Left ventricle myocardium inferior (tissue), 1 donor: ENCODE measurements around the gene ASPM. TPM values are rescaled to one million over a fixed set of nuclear protein-coding genes. Genes with fewer than 3 reads are reported as not detected.

Source experiments
- DNase-seq: peaks from one replicate; pipeline ENCODE4 v3.0.0-alpha.2; 2020
- H3K27ac ChIP-seq: fragments of 200-600 bp; replicated peaks from 2 replicates; pipeline ENCODE4 v1.8.0; 2021
- H3K27me3 ChIP-seq: fragments of 200-600 bp; 2 replicates; pipeline ENCODE4 v1.8.0; 2021; ENCODE audit warnings: low read depth
- H3K36me3 ChIP-seq: fragments of 200-600 bp; 2 replicates; pipeline ENCODE4 v1.8.0; 2021
- H3K4me1 ChIP-seq: fragments of 200-600 bp; 2 replicates; pipeline ENCODE4 v1.8.0; 2021
- H3K4me3 ChIP-seq: fragments of 200-600 bp; 2 replicates; pipeline ENCODE4 v1.8.0; 2021; ENCODE audit warnings: mild to moderate bottlenecking, moderate library complexity
- H3K9me3 ChIP-seq: fragments of 200-600 bp; replicated peaks from 2 replicates; pipeline ENCODE4 v1.8.0; 2021
- CTCF ChIP-seq: fragments of 200-600 bp; IDR thresholded peaks from 2 replicates; pipeline ENCODE4 v1.8.0; 2021; ENCODE audit warnings: antibody characterized with exemption, mild to moderate bottlenecking, borderline replicate concordance
- intact Hi-C: fragments of 100-400 bp; cut with micrococcal nuclease; formaldehyde crosslinking; loops from one replicate; pipeline ENCODE4 v1.11.0; 2022
- total RNA-seq: library from RNA; stranded (reverse); fragmentation: NEBNext Ultra II Directional; extraction: Animal tissue kit (Norgen Biotek cat#: 25700); gene quantifications from one replicate; pipeline ENCODE4 v1.2.1, GENCODE V29; 2021
- donor health status: DM: no; HTN: yes; CAD: no; lungs with severe emphysema.

The ASPM gene
- total RNA-seq, 1 donor from 2014 or later, result 0.44 TPM

GRCh38 chr1:197171531-197171930 is 25.1 kb upstream of the ASPM start:
- H3K27me3 ChIP-seq, result no peaks in the 10 kb centered on the region
- H3K4me3 ChIP-seq, result no peak overlapping the region
- no peaks in the 10 kb centered on the region for H3K4me1 ChIP-seq
- no peak for TF ChIP-seq CTCF
- intact Hi-C loops, result no loop called here
- H3K9me3 ChIP-seq, result no peaks in the 10 kb centered on the region
- H3K36me3 ChIP-seq, result peaks cover 64% of the 10 kb centered on the region
- no peak overlapping the region for H3K27ac ChIP-seq
- no peak for DNase-seq

- Histone ChIP-seq H3K4me3 (no peak overlapping the region), H3K4me1 (no peaks in the 10 kb centered on the region), H3K27me3 (no peaks in the 10 kb centered on the region), H3K36me3 (peaks cover 54% of the 10 kb centered on the region), H3K9me3 (no peaks in the 10 kb centered on the region), H3K27ac (no peak overlapping the region)
- intact Hi-C loops, result no loop called here
- no peak for DNase-seq
- no peak for TF ChIP-seq CTCF
These were observed 24.1 kb upstream of the ASPM start for GRCh38 chr1:197170538-197170937.

GRCh38 chr1:197159461-197159860 is 13.0 kb upstream of the ASPM start:
- no peak for DNase-seq
- no peaks in the 10 kb centered on the region for H3K27me3 ChIP-seq
- no peaks in the 10 kb centered on the region for H3K4me1 ChIP-seq
- H3K27ac ChIP-seq, result no peak overlapping the region
- intact Hi-C loops, result no loop called here
- H3K4me3 ChIP-seq, result no peak overlapping the region
- TF ChIP-seq CTCF, result no peak
- no peaks in the 10 kb centered on the region for H3K9me3 ChIP-seq
- peaks cover 25% of the 10 kb centered on the region for H3K36me3 ChIP-seq

DNA sequence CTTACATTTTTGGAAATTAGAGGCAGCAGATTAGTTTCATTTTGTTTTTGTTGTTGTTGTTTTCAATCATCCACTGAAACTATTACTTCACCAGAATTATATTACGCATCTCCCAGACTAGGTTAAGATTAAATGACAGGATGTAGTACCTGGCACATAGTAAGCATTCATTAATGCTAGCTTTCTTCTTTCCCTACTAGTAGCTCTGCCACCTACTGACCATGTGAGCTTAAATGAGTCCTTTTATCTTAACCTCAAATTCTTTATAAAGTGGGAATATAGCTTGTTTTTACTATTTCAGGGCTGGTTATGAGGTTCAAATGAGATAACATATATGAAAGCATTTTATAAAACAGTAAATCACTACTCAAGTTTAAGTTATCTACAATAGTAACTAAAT is 10.2 kb upstream of the ASPM start:
- H3K9me3 ChIP-seq, result no peaks in the 10 kb centered on the region
- H3K36me3 ChIP-seq, result peaks cover 19% of the 10 kb centered on the region
- H3K27me3 ChIP-seq, result no peaks in the 10 kb centered on the region
- no peak for TF ChIP-seq CTCF
- H3K4me3 ChIP-seq, result no peak overlapping the region
- H3K4me1 ChIP-seq, result no peaks in the 10 kb centered on the region
- no peak for DNase-seq
- intact Hi-C loops, result no loop called here
- no peak overlapping the region for H3K27ac ChIP-seq

DNA sequence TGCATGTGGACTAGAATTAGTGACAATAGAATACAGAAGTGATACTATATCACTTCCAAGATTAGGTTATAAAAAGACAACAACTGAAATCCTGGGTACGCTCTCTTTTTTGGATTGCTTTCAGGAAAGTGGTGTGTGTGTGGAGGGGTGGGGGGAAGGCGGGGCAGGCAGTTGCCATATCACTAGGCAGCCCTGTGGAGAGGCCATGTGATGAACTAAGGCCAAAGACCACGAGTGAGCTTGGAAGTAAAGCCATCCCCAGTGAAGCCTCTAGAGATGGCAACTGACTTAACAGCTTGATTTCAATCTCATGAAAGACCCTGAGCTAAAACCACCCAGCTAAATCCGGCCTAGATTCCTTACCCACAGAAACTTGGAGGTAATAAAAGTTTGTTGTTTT is 6.2 kb upstream of the ASPM start:
- intact Hi-C loops, result no loop called here
- Histone ChIP-seq H3K27ac (no peak overlapping the region), H3K4me1 (no peaks in the 10 kb centered on the region), H3K36me3 (no peaks in the 10 kb centered on the region), H3K4me3 (no peak overlapping the region), H3K27me3 (no peaks in the 10 kb centered on the region), H3K9me3 (no peaks in the 10 kb centered on the region)
- TF ChIP-seq CTCF, result no peak
- no peak for DNase-seq

GRCh38 chr1:197151185-197151584 is 4.7 kb upstream of the ASPM start:
- no peak for TF ChIP-seq CTCF
- Histone ChIP-seq H3K27ac (no peak overlapping the region), H3K27me3 (no peaks in the 10 kb centered on the region), H3K36me3 (no peaks in the 10 kb centered on the region), H3K4me3 (no peak overlapping the region), H3K4me1 (peaks cover 2% of the 10 kb centered on the region), H3K9me3 (no peaks in the 10 kb centered on the region)
- no peak for DNase-seq
- intact Hi-C loops, result no loop called here
